Measurements from ENCODE around the gene PNMA8A. TPM values are rescaled to one million over a fixed set of nuclear protein-coding genes. Genes with fewer than 3 reads are reported as not detected.

The PNMA8A gene
- total and polyA plus RNA-seq, 2 experiments from 2014 or later: 17.8 to 21.7 TPM

- no peak for DNase-seq (ENCODE audit: low spot score)
- H3K4me1 ChIP-seq (ENCODE audit: insufficient read depth): peaks cover 11% of the 10 kb centered on the region
These were observed 41.4 kb downstream of the PNMA8A start for GRCh38 chr19:46429999-46430398.

More at GRCh38 chr19:46429999-46430398, 41.4 kb downstream of the PNMA8A start:
- Histone ChIP-seq H3K9me2 (ENCODE audit: insufficient read depth) (no peaks in the 10 kb centered on the region), H3K27me3 (ENCODE audit: insufficient read depth) (no peaks in the 10 kb centered on the region), H3F3A (replicated peaks; ENCODE audit: low read depth) (no peaks in the 10 kb centered on the region), H3K27ac (ENCODE audit: low read depth) (no peak overlapping the region), H3K79me2 (replicated peaks; ENCODE audit: insufficient read depth) (no peaks in the 10 kb centered on the region), H3K36me3 (ENCODE audit: insufficient read depth) (no peaks in the 10 kb centered on the region), H4K20me1 (replicated peaks; ENCODE audit: insufficient read depth) (no peaks in the 10 kb centered on the region), H3K4me2 (no peak overlapping the region), H3K4me3 (no peak overlapping the region), H2AFZ (no peak overlapping the region)
- no peaks in the 10 kb centered on the region for H3K36me3 Mint-ChIP-seq (ENCODE audit: low read depth)
- H3K27ac Mint-ChIP-seq: no peak overlapping the region
- TF ChIP-seq POLR2AphosphoS5 (IDR thresholded peaks at IDR 0.05; ENCODE audit: low read depth) (no peak), STAT1 (IDR thresholded peaks at IDR 0.05; ENCODE audit: unreplicated experiment) (no peak), REST (IDR thresholded peaks at IDR 0.05; ENCODE audit: unreplicated experiment) (no peak), ZNF114 (CRISPR knock-in tag; IDR thresholded peaks at IDR 0.05) (no peak), ETS1 (IDR thresholded peaks at IDR 0.05) (no peak), ZNF462 (CRISPR knock-in tag; IDR thresholded peaks at IDR 0.05) (no peak), CREB1 (CRISPR knock-in tag; IDR thresholded peaks at IDR 0.05; ENCODE audit: low read depth) (no peak), EZH2 (IDR thresholded peaks at IDR 0.05; ENCODE audit: low read depth, unreplicated experiment) (no peak), ZNF331 (CRISPR knock-in tag; IDR thresholded peaks at IDR 0.05; ENCODE audit: low read depth) (no peak), NANOG (IDR thresholded peaks at IDR 0.05; ENCODE audit: borderline replicate concordance) (no peak), CTCF (conservative IDR thresholded peaks at IDR 0.05; ENCODE audit: low read depth in 2 of 2) (no peak), EZH2phosphoT487 (IDR thresholded peaks at IDR 0.05; ENCODE audit: unreplicated experiment) (no peak), JUNB (IDR thresholded peaks at IDR 0.05; ENCODE audit: unreplicated experiment) (no peak)
- no peaks in the 10 kb centered on the region for H3K9me3 Mint-ChIP-seq
- no peak overlapping the region for H3K4me3 Mint-ChIP-seq
- H3K4me1 Mint-ChIP-seq: peaks cover 23% of the 10 kb centered on the region
- H3K27me3 Mint-ChIP-seq (ENCODE audit: insufficient read depth, low read depth, poor library complexity): peaks cover 13% of the 10 kb centered on the region
- ATAC-seq: no peak
